ENCODE results near the gene TNFSF9.

Gene TNFSF9, protein sequence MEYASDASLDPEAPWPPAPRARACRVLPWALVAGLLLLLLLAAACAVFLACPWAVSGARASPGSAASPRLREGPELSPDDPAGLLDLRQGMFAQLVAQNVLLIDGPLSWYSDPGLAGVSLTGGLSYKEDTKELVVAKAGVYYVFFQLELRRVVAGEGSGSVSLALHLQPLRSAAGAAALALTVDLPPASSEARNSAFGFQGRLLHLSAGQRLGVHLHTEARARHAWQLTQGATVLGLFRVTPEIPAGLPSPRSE

GRCh38 chr19:6530386-6531162 is at the start of gene TNFSF9:
Gene TNFSF9 (plus strand): TSS chr19:6531026. CDS start chr19:6531037, 11 bp downstream.
- DNase-seq (ENCODE audit: low read depth in 2 of 2, low spot score in 1 of 2) = peak; percentile 69 to 74

DNA sequence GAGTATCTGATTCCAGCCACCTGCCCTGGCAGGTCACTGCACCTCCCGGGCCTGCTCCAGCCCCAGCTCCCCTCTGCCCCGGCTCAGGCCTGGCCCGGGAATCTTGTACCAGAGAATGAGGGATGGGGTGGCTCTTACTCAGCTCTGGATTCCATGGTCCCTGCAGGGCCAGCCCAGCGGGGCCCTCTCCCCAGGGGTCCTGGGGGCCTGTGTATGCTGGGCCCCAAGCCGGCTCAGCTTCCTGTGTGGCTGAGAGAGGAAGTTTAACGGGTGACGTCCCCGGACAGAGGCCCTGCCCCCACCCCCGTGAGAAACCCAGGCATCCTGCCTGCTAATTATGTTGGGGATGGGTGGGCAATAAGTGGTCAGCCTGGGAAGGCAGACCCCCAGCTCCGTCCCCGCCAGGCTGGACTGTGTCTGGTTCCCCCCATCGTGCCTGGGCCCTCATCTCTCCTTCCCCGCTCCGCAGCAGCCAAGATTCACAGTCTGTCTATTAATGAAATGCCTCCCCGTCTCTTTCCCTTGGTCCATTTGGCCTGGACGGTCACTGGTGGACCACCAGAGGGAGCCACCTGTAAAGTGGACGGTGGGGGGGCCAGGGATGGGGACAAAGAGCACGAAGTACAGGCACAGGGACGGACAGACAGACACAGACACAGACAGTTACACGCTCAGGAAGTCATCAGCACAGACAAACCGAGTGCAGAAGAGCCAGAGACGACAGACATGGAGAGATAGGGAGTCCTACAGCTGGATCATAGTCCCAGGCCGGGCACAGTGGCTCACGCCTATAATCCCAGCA is 49.1 kb upstream of the TNFSF9 start, which contains the start of gene DENND1C:
DENND1C (minus strand) TSS at position 247 of the 802 bp plus-strand sequence; CDS start at position 155, 92 bp downstream.
- DNase-seq (ENCODE audit: low read depth in 2 of 2, low spot score in 1 of 2) = peak in 1 of 2 donors; percentile 41

GRCh38 chr19:6482343-6482686 is 48.5 kb upstream of the TNFSF9 start:
- no peak for DNase-seq (ENCODE audit: low read depth in 2 of 2, low spot score in 1 of 2)

- DNase-seq (ENCODE audit: low read depth in 2 of 2, low spot score in 1 of 2) = no peak
These were observed 47.6 kb upstream of the TNFSF9 start for GRCh38 chr19:6483235-6483634.

GRCh38 chr19:6484230-6484629 is 46.6 kb upstream of the TNFSF9 start:
- no peak for DNase-seq (ENCODE audit: low read depth in 2 of 2, low spot score in 1 of 2)

DNA sequence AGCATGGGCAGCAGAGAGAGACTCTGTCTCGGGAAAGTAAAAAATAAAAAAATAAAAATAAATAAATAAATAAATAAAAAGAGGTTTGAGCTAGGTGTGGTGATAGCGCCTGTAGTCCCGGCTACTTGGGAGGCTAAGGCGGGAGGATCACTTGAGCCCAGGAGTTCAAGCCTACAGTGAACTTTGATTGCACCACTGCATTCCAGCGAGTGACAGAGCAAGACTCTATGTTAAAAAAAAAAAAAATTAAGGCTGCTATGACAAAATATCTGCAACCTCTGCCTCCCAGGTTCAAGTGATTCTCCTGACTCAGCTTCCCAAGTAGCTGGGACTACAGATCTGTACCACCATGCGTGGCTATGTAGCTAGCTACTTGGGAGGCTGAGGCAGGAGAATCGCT is 46.0 kb upstream of the TNFSF9 start:
- no peak for DNase-seq (ENCODE audit: low read depth in 2 of 2, low spot score in 1 of 2)

GRCh38 chr19:6489278-6490061 is 41.4 kb upstream of the TNFSF9 start:
- no peak for DNase-seq (ENCODE audit: low read depth in 2 of 2, low spot score in 1 of 2)

DNA sequence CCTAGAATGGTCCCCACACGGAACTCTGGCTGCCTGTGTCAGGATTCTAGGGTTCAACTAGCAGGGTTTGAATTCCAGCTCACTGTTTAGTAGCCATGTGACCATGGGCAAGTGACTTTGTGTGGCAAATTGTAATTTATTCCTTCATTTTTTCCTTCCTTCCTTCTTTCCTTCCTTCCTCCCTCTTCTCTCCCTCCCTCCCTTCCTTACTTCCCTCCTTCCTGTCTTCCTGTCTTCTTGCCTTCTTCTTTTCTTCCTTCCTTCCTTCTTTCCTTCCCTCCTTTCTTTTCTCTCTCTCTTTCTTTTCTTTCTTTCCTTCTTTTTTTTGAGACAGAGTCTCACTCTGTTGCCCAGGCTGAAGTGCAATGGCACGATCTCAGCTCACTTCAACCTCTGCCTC is 40.7 kb upstream of the TNFSF9 start:
- no peak for DNase-seq (ENCODE audit: low read depth in 2 of 2, low spot score in 1 of 2)

DNA sequence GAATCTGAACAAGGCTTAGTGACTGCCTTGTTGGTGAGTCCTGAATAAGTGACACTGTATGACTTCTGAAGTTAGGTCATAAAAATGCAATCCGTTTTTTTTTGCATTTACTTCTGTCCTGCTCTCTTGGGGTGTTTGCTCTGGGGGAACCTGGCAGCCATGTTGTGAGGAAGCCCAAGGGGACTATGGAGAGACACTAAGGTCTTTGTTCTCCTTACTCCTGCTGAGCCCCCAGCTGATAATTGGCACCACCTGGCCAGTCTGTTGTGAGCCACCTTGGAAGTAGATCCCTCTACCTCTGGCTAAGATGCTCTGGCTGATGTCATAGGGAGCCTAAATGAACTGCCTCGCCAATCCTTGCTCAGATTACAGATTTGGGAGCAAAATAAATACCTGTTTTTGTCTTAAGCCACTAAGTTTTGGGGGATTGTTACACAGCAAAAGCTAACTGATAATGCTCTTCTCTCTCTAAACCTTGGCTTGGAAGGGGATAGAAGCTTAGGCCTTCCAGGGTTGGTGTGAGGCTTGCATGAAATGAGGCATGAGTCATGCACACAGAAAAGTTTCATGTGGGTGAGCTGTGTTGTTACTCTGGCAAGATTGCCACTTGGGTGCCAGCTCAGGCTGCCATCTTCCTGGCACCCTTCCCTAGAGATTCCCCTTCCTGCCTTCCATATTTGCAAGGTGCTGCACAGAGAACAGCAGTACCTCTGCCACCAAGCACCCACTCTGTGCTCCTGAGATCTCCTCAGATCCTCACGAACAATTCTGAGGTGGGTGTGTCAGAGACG is 38.8 kb upstream of the TNFSF9 start:
- DNase-seq (ENCODE audit: low read depth in 2 of 2, low spot score in 1 of 2) = no peak

DNA sequence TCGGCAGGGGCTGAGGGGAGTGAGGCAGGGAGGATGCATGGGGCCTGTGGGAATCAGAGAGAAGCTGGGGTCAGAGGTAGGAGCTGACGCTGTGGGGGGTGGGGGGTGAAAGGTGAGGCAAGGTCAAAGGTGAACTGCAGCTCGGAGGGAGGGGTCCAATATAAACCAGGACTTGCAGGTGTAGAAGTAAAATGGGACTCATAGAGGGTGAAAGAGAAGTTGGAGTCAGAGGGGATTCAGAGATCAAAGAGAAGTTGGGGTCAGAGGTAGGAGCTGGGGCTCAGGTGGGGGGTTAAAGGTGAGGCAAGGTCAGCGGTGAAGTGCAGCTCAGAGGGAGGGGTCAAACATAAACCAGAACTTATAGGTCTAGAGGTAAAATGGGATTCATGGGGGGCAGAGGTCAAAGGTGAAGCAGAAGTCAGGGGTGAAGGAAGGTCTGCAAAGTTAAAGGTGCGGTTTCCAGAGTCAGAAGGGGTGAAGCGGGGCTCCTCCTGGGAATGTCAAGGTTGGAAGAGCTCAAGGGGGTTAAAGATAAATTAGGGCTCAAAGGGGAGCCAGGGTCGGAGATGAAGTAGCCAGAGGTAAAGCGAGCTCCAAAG is 36.3 kb upstream of the TNFSF9 start:
- DNase-seq (ENCODE audit: low read depth in 2 of 2, low spot score in 1 of 2) = no peak

DNA sequence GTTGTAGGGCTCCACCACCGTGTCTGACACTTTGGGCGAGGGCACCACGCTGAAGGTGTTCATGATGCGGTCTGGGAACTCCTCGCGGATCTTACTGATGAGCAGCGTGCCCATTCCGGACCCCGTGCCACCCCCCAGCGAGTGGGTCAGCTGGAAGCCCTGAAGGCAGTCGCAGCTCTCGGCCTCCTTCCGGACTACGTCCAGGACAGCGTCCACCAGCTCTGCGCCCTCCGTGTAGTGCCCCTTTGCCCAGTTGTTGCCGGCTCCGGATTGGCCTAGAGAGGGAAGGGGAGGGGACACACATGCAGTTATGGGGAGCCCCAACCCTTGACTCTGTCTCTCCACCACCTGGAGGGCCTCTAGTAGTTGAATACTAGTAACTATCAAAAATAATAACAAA is 34.9 kb upstream of the TNFSF9 start:
- no peak for DNase-seq (ENCODE audit: low read depth in 2 of 2, low spot score in 1 of 2)

GRCh38 chr19:6498294-6499036 is 32.4 kb upstream of the TNFSF9 start:
- DNase-seq (ENCODE audit: low read depth in 2 of 2, low spot score in 1 of 2) = no peak

- DNase-seq (ENCODE audit: low read depth in 2 of 2, low spot score in 1 of 2) = no peak
These were observed 31.6 kb upstream of the TNFSF9 start for GRCh38 chr19:6499052-6499790.

- DNase-seq (ENCODE audit: low read depth in 2 of 2, low spot score in 1 of 2) = no peak
These were observed 29.7 kb upstream of the TNFSF9 start for GRCh38 chr19:6500837-6501739.

DNA sequence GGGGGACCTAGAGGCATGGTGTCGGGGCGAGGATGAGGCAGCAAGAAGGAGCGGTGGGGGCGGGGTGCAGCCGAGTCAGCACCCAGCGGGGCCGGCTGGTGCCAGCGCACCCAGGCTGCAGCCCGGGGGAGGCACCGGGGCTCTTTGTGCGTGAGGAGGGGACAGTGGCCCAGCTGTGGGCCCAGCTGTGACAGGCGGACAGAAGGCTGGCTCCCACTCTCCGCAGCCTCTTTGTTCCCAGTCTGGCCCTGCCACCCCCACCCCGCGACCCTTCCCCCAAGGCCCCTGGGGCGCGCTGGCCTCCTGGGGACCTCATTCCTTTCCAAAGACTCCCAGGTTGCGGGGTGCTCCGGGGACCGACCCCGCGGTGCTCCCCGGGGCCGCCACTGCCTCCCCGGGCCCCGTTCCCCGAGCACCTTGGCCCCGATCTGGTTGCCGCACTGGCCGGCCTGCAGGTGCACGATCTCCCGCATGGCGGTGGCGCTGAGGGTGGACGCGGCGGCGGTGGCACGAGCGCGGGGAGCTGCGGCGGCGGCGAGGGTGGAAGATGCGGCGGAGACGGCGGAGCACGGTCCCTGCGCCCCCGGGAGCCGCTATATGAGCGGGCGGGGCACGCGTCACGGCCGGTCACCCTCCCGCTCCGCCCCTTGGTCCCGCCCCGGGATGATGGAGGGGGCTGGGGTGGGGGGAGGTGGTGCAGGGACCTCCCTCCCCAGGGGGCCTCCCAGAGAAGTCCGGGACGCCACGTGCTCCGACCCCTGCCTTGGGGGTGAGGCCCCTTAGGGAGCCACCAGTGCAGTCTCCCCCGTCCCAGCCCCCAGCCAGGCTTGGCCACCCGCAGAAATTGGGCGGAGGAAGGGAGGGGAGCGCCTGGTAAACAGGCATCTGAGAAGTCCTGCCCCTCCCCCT is 28.8 kb upstream of the TNFSF9 start, which contains the start of gene TUBB4A:
TUBB4A (minus strand) TSS at position 570 of the 909 bp plus-strand sequence; CDS start at position 473, 97 bp downstream.
- DNase-seq (ENCODE audit: low read depth in 2 of 2, low spot score in 1 of 2) = no peak

Measured in stimulated activated CD8-positive, alpha-beta memory T cell treated with anti-CD3 and anti-CD28 coated beads, Interleukin-4, amount 100 ng/mL, for 1 hour (primary cell).